Activated naive CD8-positive, alpha-beta T cell treated with anti-CD3 and anti-CD28 coated beads, Interleukin-2, amount 50 U/mL, for 24 hours (primary cell): ENCODE measurements around the gene TRIM66.

ENCODE experiments used
- ATAC-seq: fragments of 150-1000 bp; cut with Tn5 transposase; one replicate; pipeline ENCODE4 v1.10.0; 2021
- DNase-seq: peaks from one replicate; pipeline ENCODE4 v3.0.0; 2021
- H3K27ac Mint-ChIP-seq: one replicate; pipeline ENCODE4 v1.8.0; 2021; ENCODE audit warnings: mild to moderate bottlenecking, mixed read lengths
- H3K27me3 Mint-ChIP-seq: one replicate; pipeline ENCODE4 v1.8.0; 2021; ENCODE audit warnings: mixed read lengths
- H3K36me3 Mint-ChIP-seq: one replicate; pipeline ENCODE4 v1.8.0; 2021; ENCODE audit warnings: low read depth, mixed read lengths
- H3K4me1 Mint-ChIP-seq: one replicate; pipeline ENCODE4 v1.8.0; 2021; ENCODE audit warnings: mixed read lengths
- H3K4me3 Mint-ChIP-seq: one replicate; pipeline ENCODE4 v1.8.0; 2021; ENCODE audit warnings: mild to moderate bottlenecking, moderate library complexity, mixed read lengths
- H3K9me3 Mint-ChIP-seq: one replicate; pipeline ENCODE4 v1.8.0; 2021; ENCODE audit warnings: mixed read lengths

The TRIM66 gene

DNA sequence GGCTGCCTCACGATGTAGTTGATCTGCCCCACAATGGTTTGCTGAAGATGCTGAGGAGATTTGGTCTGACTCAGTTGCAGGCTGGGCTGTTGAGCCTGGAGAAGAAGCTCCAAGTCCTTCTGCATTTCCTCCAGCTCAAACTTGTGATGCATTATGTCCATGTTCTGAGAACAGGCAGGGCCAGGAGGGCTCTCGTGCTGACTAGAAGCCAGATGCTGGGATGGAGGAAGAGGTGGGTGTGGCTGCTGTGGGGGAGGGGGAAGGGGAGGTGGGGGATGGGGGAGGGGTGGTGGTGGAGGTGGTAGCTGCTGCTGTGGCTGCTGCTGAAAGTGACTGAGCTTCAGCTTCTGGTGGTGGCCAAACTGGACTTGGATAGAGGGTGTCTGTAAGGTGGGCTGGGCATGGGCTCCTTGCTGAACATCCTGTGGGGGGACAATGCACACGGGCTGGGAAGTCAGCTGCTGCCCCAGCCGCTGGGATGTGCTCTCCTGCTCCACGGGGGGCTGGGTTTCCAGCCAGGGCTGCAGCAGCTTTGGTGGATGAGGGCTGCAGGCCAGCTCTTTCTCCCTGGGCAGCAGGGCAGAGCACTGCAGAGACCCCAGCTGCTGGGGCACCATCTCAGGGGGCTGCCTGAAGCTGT lies 42.1 kb downstream of the TRIM66 start:
- H3K27ac Mint-ChIP-seq, result no peak overlapping the region
- no peaks in the 10 kb centered on the region for H3K27me3 Mint-ChIP-seq
- H3K4me3 Mint-ChIP-seq, result no peak overlapping the region
- DNase-seq (no peak), ATAC-seq (no peak)
- H3K4me1 Mint-ChIP-seq, result peaks cover 11% of the 10 kb centered on the region
- peaks cover 8% of the 10 kb centered on the region for H3K9me3 Mint-ChIP-seq
- H3K36me3 Mint-ChIP-seq, result peaks cover 49% of the 10 kb centered on the region

DNA sequence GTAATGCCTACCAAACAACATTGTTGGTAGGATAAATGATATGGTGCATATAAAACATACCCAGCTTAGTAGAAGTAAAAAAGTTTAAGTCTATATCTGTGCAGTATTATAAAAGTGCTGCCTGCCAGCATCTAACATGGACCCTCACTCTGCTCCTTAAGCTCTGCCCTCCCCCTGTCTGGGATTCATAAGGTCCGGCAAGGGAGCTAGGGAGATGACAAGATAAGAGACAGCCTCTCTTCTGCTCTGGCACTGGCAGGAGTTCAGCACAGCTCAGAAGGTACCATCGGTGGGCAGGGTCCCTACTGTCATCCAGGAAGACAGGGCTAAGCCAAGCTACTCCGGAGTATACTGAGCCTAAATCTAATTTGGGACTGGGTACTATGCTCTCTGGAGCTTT lies 42.8 kb downstream of the TRIM66 start:
- ATAC-seq (no peak), DNase-seq (no peak)
- Mint-ChIP-seq H3K4me3 (no peak overlapping the region), H3K4me1 (peaks cover 11% of the 10 kb centered on the region), H3K27me3 (no peaks in the 10 kb centered on the region), H3K9me3 (peaks cover 8% of the 10 kb centered on the region), H3K36me3 (peaks cover 53% of the 10 kb centered on the region), H3K27ac (no peak overlapping the region)

DNA sequence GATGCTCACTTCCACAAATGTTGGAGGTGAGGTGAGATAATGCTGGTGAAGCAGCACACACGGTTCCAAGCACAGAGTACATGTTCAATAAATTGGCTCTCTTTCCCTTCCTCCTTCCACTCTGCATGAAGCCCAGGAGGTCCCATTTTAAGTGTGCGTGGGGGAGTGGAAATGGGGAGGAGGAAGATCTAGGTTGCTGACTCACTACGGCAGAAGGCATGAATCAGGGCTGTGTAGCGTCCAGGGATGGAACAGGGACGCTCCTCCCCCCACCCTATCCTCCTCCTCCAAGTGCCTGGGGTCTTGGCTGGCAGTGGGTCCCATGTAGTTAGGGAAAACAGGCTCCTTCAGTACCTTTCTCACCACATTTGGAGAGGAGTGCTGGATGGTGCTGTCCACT lies 44.2 kb downstream of the TRIM66 start:
- H3K36me3 Mint-ChIP-seq, result peaks cover 53% of the 10 kb centered on the region
- no peaks in the 10 kb centered on the region for H3K27me3 Mint-ChIP-seq
- H3K4me3 Mint-ChIP-seq, result no peak overlapping the region
- H3K4me1 Mint-ChIP-seq, result peaks cover 11% of the 10 kb centered on the region
- no peak overlapping the region for H3K27ac Mint-ChIP-seq
- H3K9me3 Mint-ChIP-seq, result peaks cover 8% of the 10 kb centered on the region
- DNase-seq, result no peak
- no peak for ATAC-seq

DNA sequence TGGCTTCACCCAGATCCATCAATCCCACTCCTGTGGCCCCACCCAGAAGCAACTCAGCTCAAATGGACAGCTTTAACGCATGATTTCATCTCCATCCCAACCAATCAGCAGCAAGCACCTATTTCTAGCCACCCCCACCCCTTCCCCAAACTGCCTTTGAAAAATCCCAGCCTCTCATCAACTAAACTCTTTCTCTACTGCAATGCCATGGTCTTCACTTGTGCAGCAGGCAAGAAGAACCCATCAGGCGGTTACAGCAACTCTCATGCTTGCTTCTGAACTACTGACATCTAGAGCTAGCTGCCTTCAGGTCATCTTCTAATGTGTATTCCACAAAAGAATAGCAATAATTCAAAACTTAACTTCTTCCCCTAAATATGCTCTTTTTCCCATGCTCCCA lies 46.3 kb downstream of the TRIM66 start:
- peaks cover 3% of the 10 kb centered on the region for H3K4me1 Mint-ChIP-seq
- H3K4me3 Mint-ChIP-seq, result no peak overlapping the region
- ATAC-seq, result no peak
- H3K27me3 Mint-ChIP-seq, result no peaks in the 10 kb centered on the region
- H3K27ac Mint-ChIP-seq, result no peak overlapping the region
- peaks cover 42% of the 10 kb centered on the region for H3K36me3 Mint-ChIP-seq
- no peak for DNase-seq
- peaks cover 8% of the 10 kb centered on the region for H3K9me3 Mint-ChIP-seq

- ATAC-seq (no peak), DNase-seq (no peak)
- Mint-ChIP-seq H3K27me3 (no peaks in the 10 kb centered on the region), H3K36me3 (peaks cover 46% of the 10 kb centered on the region), H3K9me3 (peaks cover 8% of the 10 kb centered on the region), H3K27ac (no peak overlapping the region), H3K4me1 (no peaks in the 10 kb centered on the region), H3K4me3 (no peak overlapping the region)
Measured at GRCh38 chr11:8634498-8634897, 48.0 kb downstream of the TRIM66 start.

DNA sequence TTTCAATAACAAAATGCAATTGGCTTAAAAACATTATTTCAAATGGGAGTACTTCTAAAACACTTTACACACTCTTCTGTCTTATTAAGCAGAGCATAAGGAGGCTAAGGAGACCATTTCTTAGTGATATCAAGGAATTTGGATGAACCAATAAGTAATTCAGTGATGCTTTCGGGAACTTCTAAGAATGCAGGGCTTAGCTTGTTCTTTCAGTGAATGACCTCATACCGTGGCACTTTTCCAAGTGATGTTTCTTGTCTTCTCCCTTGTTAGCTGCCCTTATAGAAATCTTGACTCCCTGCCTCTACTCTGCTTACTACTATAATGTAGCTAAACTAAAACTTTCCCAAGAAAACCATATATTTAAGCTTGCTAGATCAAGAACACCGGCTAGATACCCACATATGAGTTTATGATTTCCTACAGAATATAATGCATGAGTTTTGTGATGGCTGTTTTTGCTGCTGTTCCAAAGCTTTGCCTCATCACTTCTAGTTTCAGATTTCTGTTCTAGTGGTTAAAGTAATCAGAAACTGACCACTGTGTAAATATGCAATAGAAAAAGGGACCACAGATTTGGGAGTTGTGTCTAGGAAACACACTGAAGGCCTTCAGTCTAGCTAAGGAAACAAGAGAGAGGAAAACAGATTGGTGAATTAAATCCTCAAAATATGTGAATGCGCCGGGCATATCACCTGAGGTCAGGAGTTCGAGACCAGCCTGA lies 50.9 kb downstream of the TRIM66 start:
- peaks cover 5% of the 10 kb centered on the region for H3K9me3 Mint-ChIP-seq
- no peaks in the 10 kb centered on the region for H3K4me1 Mint-ChIP-seq
- no peak for DNase-seq
- no peak overlapping the region for H3K27ac Mint-ChIP-seq
- H3K36me3 Mint-ChIP-seq, result peaks cover 25% of the 10 kb centered on the region
- ATAC-seq, result no peak
- no peak overlapping the region for H3K4me3 Mint-ChIP-seq
- H3K27me3 Mint-ChIP-seq, result no peaks in the 10 kb centered on the region

- H3K27ac Mint-ChIP-seq, result no peak overlapping the region
- no peaks in the 10 kb centered on the region for H3K27me3 Mint-ChIP-seq
- no peaks in the 10 kb centered on the region for H3K9me3 Mint-ChIP-seq
- no peak overlapping the region for H3K4me3 Mint-ChIP-seq
- ATAC-seq, result no peak
- peaks cover 17% of the 10 kb centered on the region for H3K36me3 Mint-ChIP-seq
- DNase-seq, result no peak
- no peaks in the 10 kb centered on the region for H3K4me1 Mint-ChIP-seq
Measured at GRCh38 chr11:8624698-8625097, 57.8 kb downstream of the TRIM66 start.

- H3K9me3 Mint-ChIP-seq, result no peaks in the 10 kb centered on the region
- peaks cover 18% of the 10 kb centered on the region for H3K36me3 Mint-ChIP-seq
- DNase-seq, result no peak
- no peak overlapping the region for H3K4me3 Mint-ChIP-seq
- H3K27ac Mint-ChIP-seq, result no peak overlapping the region
- no peaks in the 10 kb centered on the region for H3K27me3 Mint-ChIP-seq
- ATAC-seq, result no peak
- H3K4me1 Mint-ChIP-seq, result no peaks in the 10 kb centered on the region
Measured at GRCh38 chr11:8621147-8621546, 61.3 kb downstream of the TRIM66 start.

- H3K4me1 Mint-ChIP-seq, result no peaks in the 10 kb centered on the region
- peaks cover 16% of the 10 kb centered on the region for H3K36me3 Mint-ChIP-seq
- H3K9me3 Mint-ChIP-seq, result no peaks in the 10 kb centered on the region
- ATAC-seq (no peak), DNase-seq (no peak)
- H3K4me3 Mint-ChIP-seq, result no peak overlapping the region
- no peaks in the 10 kb centered on the region for H3K27me3 Mint-ChIP-seq
- no peak overlapping the region for H3K27ac Mint-ChIP-seq
Measured at GRCh38 chr11:8617063-8617462, 65.4 kb downstream of the TRIM66 start.

DNA sequence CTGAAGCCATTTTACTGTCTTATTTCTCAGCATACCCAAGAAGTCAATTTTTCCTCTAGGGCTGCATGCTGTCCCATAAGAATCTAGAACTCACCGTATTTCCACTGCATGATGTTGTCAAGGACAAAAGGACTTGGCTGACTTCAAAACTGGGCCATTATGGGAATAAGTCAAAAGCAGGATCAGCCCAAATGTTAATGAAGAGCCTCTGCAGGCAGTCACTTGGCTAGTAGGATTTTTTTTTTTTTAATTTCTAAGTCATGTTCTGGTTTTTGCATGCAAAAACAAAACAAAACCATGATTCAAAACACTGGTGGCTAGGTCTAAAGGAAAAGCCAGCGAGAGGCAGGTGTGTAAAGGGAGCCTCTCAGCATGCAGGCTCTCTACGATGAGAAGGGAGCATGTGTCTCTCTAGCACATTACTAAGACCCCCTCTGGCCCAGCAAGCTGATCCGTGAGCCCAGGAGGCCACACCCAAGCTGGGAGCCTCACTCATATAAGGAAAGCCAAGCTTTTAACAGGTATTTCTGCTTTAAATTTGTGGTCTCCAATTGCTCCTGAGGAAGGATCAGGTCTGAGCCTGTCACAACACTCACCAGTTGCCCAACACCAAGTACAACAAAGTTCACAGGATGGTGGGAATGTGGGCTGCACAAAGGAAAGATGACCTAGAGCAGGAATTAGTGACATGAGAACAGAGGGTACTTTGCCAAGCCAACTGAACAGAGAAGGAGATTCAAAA lies 67.0 kb downstream of the TRIM66 start:
- Mint-ChIP-seq H3K9me3 (no peaks in the 10 kb centered on the region), H3K4me3 (no peak overlapping the region), H3K27ac (no peak overlapping the region), H3K4me1 (peaks cover 4% of the 10 kb centered on the region), H3K27me3 (no peaks in the 10 kb centered on the region), H3K36me3 (peaks cover 11% of the 10 kb centered on the region)
- no peak for DNase-seq
- no peak for ATAC-seq

- DNase-seq, result no peak
- Mint-ChIP-seq H3K9me3 (no peaks in the 10 kb centered on the region), H3K4me3 (no peak overlapping the region), H3K27me3 (no peaks in the 10 kb centered on the region), H3K4me1 (peaks cover 6% of the 10 kb centered on the region), H3K27ac (no peak overlapping the region), H3K36me3 (peaks cover 9% of the 10 kb centered on the region)
- no peak for ATAC-seq
Measured at GRCh38 chr11:8614497-8614896, 68.0 kb downstream of the TRIM66 start.

DNA sequence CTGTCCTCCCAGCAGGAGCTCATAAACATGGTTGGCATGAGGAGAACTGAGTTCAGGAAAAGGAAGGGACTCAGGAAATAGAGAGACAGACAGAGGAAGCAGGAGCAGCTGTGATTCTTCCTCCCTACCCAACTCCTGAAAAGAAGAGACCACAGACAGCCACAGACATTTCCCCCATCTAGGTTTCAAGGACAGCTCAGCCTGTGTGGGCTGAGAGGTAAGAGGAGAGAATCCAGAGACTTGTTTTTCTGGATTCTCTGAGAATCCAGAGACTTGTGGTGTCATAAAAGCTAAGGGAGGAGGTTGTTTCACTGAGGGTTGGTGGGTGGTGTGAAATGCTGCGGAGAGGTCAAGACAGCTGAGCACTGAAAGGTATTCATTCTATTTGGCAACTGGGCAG lies 69.4 kb downstream of the TRIM66 start:
- DNase-seq (no peak), ATAC-seq (no peak)
- Mint-ChIP-seq H3K4me1 (peaks cover 6% of the 10 kb centered on the region), H3K9me3 (no peaks in the 10 kb centered on the region), H3K27ac (no peak overlapping the region), H3K27me3 (no peaks in the 10 kb centered on the region), H3K36me3 (peaks cover 9% of the 10 kb centered on the region), H3K4me3 (no peak overlapping the region)

GRCh38 chr11:8612522-8612921 lies 69.9 kb downstream of the TRIM66 start:
- no peak for DNase-seq
- peaks cover 6% of the 10 kb centered on the region for H3K4me1 Mint-ChIP-seq
- ATAC-seq, result no peak
- no peak overlapping the region for H3K4me3 Mint-ChIP-seq
- no peaks in the 10 kb centered on the region for H3K27me3 Mint-ChIP-seq
- H3K36me3 Mint-ChIP-seq, result peaks cover 8% of the 10 kb centered on the region
- no peak overlapping the region for H3K27ac Mint-ChIP-seq
- H3K9me3 Mint-ChIP-seq, result no peaks in the 10 kb centered on the region

GRCh38 chr11:8610532-8611116 lies 71.8 kb downstream of the TRIM66 start:
- Mint-ChIP-seq H3K27me3 (no peaks in the 10 kb centered on the region), H3K4me3 (no peak overlapping the region), H3K9me3 (no peaks in the 10 kb centered on the region), H3K36me3 (peaks cover 5% of the 10 kb centered on the region), H3K4me1 (peaks cover 6% of the 10 kb centered on the region), H3K27ac (no peak overlapping the region)
- DNase-seq, result peak; percentile 13
- no peak for ATAC-seq

- no peak overlapping the region for H3K4me3 Mint-ChIP-seq
- DNase-seq, result no peak
- H3K27ac Mint-ChIP-seq, result no peak overlapping the region
- H3K9me3 Mint-ChIP-seq, result no peaks in the 10 kb centered on the region
- H3K36me3 Mint-ChIP-seq, result no peaks in the 10 kb centered on the region
- peaks cover 6% of the 10 kb centered on the region for H3K4me1 Mint-ChIP-seq
- H3K27me3 Mint-ChIP-seq, result peaks cover 15% of the 10 kb centered on the region
- no peak for ATAC-seq
Measured at GRCh38 chr11:8608652-8609051, 73.8 kb downstream of the TRIM66 start.
